ENCODE results near the gene KLF13.
A peak's percentile ranks its signal among the peaks of the same experiment; 100 is the strongest.

KLF13 gene

DNA sequence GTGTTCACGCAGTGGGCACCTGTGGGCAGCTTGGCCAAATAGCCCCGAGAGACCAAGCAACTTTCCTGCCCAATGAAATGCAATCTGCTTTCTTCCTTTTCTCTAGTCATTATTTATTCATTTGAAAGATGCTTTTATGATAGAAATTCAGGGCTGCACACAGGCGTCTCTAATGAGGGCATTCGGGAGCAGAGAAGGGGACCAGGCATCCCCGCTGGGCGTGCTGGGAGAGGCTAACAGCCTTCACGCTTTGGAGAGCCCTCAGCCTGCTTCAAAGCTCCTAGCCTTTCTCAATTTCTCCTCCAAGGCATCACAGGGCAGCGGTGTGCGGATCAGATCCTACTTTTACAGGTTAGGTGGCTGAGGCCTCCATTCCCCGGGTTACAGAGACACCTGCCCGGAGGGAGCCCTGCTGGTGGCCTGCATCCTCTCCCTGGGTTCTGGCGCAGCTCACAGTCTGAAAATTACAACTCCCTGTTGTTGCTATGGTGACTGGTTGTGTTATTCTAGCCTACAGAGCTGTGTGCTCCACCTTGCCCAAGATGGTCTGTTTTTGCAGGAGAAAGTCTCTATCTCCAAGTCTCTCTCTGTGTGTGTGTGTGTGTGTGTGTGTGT, 21.8 kb upstream of the KLF13 start:
- peak in 1 of 2 donors; percentile 9 for DNase-seq (ENCODE audit: low spot score in 2 of 2)
- Mint-ChIP-seq H3K36me3 (no peaks in the 10 kb centered on the region), H3K27ac (no peak overlapping the region), H3K9me3 (no peaks in the 10 kb centered on the region), H3K27me3 (peaks cover 4% of the 10 kb centered on the region), H3K4me1 (peaks cover 30% of the 10 kb centered on the region), H3K4me3 (no peak overlapping the region)
- ATAC-seq (ENCODE audit: low read depth): no peak

DNA sequence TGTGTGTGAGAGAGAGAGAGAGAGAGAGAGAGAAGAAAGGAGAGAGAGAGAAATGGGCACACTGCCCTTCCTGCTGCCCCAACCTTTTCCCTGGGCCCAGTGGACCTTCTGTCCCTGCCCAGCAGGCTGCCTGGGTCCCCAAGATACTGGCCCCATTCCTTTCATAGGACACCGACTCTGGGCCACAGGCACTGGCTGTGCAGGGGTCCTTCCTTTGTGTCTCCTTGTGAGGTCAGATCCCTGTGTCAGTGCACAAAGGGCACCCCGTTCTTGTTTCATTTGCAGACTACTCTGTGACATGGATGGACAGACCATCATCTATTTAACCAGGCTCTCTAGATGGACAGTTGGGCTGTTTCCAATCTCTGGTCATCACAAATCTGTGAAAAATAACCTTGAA, 21.3 kb upstream of the KLF13 start:
- Mint-ChIP-seq H3K27me3 (peaks cover 4% of the 10 kb centered on the region), H3K4me1 (peaks cover 30% of the 10 kb centered on the region), H3K4me3 (no peak overlapping the region), H3K36me3 (no peaks in the 10 kb centered on the region), H3K27ac (no peak overlapping the region), H3K9me3 (no peaks in the 10 kb centered on the region)
- DNase-seq (ENCODE audit: low spot score in 2 of 2) (peak in 1 of 2 donors; percentile 3), ATAC-seq (ENCODE audit: low read depth) (no peak)

DNA sequence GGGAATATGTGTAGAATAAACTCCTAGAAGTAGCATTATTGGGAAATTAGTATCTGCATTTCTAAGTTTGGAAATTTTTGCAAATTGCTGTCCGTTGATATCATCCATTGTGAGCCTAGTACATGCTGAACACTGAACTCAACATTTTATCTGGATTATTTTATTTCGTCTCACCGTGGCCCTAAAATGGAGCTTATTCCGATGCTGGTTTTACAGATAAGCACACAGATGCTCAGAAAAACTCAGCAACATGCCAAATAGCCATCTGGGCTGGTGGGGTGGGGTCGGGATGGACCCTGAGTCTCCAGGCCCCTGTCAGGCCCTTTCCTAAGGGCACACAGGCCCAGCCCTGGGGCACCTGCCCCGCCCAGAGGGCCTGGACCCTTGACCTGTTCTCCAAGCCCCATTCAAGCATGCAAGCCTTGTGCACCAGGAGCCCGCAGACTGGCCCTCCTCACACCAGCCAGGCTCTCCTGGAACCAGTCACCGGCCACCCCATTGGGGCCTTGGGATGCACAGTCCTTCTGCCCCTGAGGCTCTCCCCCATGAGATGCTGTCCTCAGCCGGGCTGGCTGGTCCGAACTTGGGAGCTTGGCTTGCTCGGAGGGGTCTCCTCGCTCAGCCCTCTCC, 20.7 kb upstream of the KLF13 start:
- no peak overlapping the region for H3K4me3 Mint-ChIP-seq
- H3K36me3 Mint-ChIP-seq: no peaks in the 10 kb centered on the region
- DNase-seq (ENCODE audit: low spot score in 2 of 2) (peak in 1 of 2 donors; percentile 6), ATAC-seq (ENCODE audit: low read depth) (no peak)
- H3K27ac Mint-ChIP-seq: no peak overlapping the region
- H3K27me3 Mint-ChIP-seq: peaks cover 4% of the 10 kb centered on the region
- no peaks in the 10 kb centered on the region for H3K9me3 Mint-ChIP-seq
- peaks cover 30% of the 10 kb centered on the region for H3K4me1 Mint-ChIP-seq

DNA sequence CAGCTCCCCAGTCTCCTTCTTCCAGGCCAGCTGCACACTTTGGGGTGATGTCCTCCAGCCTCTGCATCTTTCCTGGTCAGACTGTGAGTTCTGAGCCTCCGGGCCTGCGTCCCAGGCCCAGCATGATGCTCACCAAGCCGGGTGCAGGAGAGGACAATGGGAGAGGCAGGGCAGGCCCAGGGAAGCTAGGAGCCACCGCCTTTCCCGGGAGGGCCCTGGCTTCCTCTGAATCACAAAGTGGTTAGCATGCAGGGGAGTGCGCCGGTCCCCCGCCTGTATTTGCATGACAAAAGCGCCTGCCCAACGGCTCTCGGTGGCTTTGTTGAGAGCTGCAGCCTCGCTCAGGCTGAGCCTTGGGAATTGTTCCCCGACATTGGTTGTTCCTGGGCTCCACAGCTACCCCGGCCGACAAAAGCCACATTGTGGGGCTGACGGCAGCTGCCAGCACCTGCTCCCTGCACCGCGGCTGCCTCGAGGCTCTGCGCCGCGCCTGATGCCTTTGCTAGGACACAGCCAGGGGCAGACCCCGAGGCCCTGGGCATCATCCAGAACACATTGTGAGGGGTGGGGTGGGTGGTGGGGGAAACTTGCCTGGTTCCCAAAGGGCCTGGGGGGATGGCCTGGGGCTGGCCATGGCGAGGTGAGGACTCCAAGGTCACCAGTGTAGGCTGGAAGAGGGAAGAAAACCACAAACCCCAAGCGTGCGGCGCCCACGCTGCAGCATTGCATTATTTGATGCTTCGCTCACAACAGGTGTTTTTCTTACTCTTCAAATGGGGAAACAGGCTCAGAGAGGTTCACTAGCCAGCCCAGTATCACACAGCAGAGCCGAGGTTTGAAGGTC, 20.0 kb upstream of the KLF13 start:
- H3K27me3 Mint-ChIP-seq: peaks cover 4% of the 10 kb centered on the region
- no peaks in the 10 kb centered on the region for H3K36me3 Mint-ChIP-seq
- ATAC-seq (ENCODE audit: low read depth) (peak; percentile 22), DNase-seq (ENCODE audit: low spot score in 2 of 2) (peak in 1 of 2 donors; percentile 9)
- peaks cover 27% of the 10 kb centered on the region for H3K4me1 Mint-ChIP-seq
- H3K9me3 Mint-ChIP-seq: no peaks in the 10 kb centered on the region
- peak overlapping the region; percentile 11 for H3K4me3 Mint-ChIP-seq
- H3K27ac Mint-ChIP-seq: no peak overlapping the region

DNA sequence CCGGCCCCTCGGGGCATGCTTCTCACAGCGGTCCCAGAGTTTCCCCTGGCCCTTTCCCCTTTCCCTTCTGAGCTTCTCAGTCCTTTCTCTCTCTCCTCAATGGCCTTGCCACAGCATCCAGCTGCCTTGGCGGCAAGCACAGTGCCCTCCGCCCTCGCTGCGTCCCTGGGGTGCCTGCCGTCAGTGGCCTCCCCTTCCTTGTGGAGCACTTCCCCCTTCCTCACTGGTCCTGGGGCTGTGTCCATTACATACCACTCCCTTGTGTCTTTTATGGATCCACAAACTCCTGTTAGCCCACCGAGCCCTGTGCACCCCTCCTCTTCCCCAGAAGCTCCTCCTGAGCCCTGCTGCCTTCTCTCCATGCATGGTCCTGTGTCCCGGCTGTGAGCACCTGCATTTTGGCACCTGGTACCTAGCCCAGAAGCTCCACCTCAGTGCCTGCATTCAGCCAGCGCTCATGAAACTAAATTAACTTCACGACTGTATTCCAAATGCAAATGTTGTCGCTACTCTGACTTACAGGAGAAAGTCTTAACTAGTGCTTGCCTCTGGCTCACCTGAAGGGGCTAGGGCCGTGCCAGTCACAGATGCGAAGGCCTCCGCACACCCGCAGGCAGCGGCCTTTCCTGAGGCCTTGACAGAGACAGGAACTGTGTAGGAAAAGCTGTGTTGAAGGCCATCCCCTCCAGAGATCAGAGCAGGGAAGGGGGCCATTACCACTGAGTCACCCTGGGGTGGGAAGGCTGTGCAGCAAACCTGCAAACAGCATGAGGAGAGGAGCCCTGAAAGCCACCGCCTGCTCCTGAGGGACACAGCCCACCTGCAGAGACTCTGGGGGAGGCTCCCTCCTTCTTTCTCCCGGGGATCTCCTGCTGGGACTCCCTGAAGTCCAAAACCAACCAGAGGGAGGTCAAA, 19.1 kb upstream of the KLF13 start:
- Mint-ChIP-seq H3K27ac (no peak overlapping the region), H3K4me1 (peaks cover 21% of the 10 kb centered on the region), H3K27me3 (peaks cover 4% of the 10 kb centered on the region), H3K36me3 (no peaks in the 10 kb centered on the region), H3K4me3 (peak overlapping the region; percentile 60), H3K9me3 (no peaks in the 10 kb centered on the region)
- DNase-seq (ENCODE audit: low spot score in 2 of 2): peak in 1 of 2 donors; percentile 5
- ATAC-seq (ENCODE audit: low read depth): no peak

DNA sequence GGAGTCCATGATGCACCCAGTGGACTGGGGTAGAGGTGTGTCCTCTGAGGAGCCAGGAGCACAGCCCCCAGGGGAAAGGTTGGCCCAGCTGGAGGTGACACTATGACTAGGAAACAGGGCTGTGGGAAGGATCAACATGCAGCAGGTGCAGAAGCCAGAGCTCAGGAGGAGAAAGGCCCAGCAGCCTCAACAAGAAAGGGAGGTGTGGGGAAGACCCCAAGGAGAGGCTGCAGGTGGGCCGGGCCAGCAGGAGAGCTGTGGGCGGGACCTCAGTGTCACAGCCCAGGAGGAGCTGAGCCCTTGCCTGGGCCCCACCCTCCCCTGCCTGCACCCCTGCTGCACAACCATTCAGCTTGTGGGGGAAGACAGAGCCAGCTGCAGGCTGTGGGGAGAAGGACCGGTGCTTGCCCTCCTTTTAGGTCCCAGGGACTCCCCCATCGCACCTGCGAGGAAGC, 18.4 kb upstream of the KLF13 start:
- no peak overlapping the region for H3K4me3 Mint-ChIP-seq
- H3K4me1 Mint-ChIP-seq: peaks cover 18% of the 10 kb centered on the region
- no peaks in the 10 kb centered on the region for H3K36me3 Mint-ChIP-seq
- peak in 1 of 2 donors; percentile 10 for DNase-seq (ENCODE audit: low spot score in 2 of 2)
- H3K9me3 Mint-ChIP-seq: no peaks in the 10 kb centered on the region
- H3K27me3 Mint-ChIP-seq: peaks cover 4% of the 10 kb centered on the region
- H3K27ac Mint-ChIP-seq: no peak overlapping the region
- peak; percentile 70 for ATAC-seq (ENCODE audit: low read depth)

DNA sequence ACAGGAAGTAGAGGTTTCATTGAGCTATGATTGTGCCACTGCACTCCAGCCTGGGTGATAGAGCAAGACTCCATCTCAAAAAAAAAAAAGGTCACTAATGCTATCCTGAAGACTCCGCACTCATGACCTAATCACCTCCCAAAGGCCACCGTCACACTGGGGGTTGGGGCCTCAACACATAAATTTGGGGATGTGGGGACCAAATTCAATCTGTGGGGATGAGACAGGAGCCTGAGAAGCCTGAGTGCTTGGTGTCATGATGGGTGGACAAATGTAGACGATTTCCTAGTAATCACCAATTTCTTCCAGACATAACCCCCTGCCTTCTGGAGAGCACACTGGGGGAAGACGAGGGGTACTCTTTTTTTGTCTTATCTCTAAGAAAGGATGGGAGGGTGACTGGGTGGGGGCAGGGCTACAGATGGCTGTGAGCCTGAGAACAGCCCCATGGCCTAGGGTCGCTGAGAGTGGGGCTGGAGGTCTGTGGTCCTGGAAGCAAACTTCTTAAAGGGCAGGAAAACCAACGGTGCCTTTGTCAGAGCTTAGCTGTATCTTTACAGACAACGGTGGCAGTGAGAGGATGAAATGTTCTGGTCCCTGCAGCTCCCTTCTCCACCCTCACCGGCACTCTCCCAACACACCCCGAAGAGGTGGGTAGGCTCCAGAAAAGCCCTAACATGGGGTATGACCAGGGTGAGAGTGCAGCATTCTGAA, 16.6 kb upstream of the KLF13 start:
- no peaks in the 10 kb centered on the region for H3K9me3 Mint-ChIP-seq
- no peak for DNase-seq (ENCODE audit: low spot score in 2 of 2)
- peaks cover 4% of the 10 kb centered on the region for H3K27me3 Mint-ChIP-seq
- no peak for ATAC-seq (ENCODE audit: low read depth)
- peaks cover 11% of the 10 kb centered on the region for H3K4me1 Mint-ChIP-seq
- no peak overlapping the region for H3K4me3 Mint-ChIP-seq
- no peak overlapping the region for H3K27ac Mint-ChIP-seq
- no peaks in the 10 kb centered on the region for H3K36me3 Mint-ChIP-seq

DNA sequence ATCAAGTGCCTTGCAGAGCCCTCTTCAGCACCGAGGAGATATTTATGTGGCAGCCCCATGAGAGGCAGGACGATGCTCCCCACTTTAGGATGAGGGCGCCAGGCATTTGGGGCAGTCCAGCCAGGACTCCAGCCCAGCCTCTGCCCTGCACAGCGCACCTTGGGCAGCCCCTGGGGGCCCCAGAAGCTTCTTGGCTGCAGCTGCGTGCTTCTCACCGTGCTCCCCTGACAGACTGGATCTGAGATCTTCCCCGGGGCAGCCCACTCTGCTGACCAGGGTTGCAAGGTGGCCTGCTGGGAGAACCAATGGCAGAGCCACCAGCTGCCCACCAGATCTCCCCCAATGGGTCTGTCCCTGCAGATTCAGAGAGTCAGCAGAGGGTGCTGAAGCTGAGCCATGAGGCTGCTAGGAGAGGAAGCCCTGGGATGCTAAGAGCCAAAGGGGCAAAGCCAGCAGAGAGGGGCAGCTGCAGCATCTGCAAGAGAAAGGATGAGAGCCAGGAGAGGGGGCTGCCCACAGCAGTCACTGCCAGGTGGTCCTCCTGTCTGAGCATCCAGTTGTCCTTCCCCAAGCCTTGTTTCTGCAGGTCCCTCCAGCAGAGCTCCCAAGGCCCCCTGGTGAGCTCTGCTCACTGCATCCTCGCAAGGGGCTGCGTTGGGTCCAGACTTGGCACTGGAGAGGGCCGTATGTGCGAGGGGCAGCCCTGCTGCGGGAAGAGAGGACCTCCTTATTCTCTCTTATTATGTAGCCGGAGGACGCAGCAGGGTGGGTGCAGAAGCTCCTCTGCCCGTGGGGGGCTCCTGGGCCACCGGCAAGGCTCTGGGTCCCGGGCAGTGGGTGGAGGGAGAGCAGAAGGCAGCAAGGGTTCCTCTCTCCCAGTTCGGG, 14.7 kb upstream of the KLF13 start:
- Mint-ChIP-seq H3K9me3 (no peaks in the 10 kb centered on the region), H3K4me3 (no peak overlapping the region), H3K27ac (no peak overlapping the region), H3K4me1 (peaks cover 10% of the 10 kb centered on the region), H3K36me3 (no peaks in the 10 kb centered on the region), H3K27me3 (peaks cover 4% of the 10 kb centered on the region)
- no peak for DNase-seq (ENCODE audit: low spot score in 2 of 2)
- no peak for ATAC-seq (ENCODE audit: low read depth)

DNA sequence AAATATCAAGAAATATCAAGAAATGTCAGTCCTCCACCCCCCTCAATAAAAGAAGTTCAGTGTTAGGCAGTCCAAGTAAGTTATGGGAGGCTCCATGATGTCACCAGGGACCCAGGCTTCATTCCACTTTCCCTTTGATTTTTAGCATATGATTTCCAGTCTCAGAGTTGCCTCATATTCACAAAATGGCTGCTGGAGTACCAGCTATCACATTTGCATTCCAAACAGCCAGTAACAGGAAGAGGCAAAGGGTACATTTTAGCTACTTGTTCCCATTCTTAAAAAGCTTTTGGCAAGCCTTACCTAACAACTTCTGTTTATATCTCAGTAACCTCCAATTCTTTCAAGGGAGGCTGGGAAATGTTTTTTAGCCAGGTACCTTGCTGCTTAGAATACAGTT, 13.4 kb upstream of the KLF13 start:
- Mint-ChIP-seq H3K27ac (no peak overlapping the region), H3K27me3 (no peaks in the 10 kb centered on the region), H3K4me1 (peaks cover 2% of the 10 kb centered on the region), H3K9me3 (no peaks in the 10 kb centered on the region), H3K36me3 (no peaks in the 10 kb centered on the region), H3K4me3 (no peak overlapping the region)
- DNase-seq (ENCODE audit: low spot score in 2 of 2) (no peak), ATAC-seq (ENCODE audit: low read depth) (no peak)

DNA sequence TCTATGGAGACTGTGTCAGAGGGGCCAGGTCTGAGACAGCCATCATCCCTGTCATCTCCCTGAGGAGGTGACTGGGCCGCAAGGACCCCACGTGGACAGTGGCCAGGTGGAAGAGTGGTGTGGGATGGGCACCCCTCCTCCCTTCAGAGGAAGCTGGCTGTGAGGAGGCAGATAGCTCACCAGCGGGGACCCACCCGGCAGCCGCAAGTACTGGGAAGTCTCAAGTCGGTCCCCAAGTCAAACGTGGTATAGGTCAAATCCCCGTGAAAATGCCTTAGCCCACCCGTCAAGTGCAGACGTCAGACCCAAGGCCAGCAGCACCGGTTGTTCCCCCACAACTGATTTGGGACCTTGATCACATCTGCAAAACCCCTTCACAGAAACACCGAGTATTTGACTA, 12.3 kb upstream of the KLF13 start:
- Mint-ChIP-seq H3K4me1 (peaks cover 1% of the 10 kb centered on the region), H3K27me3 (no peaks in the 10 kb centered on the region), H3K36me3 (no peaks in the 10 kb centered on the region), H3K4me3 (no peak overlapping the region), H3K27ac (no peak overlapping the region), H3K9me3 (no peaks in the 10 kb centered on the region)
- ATAC-seq (ENCODE audit: low read depth) (no peak), DNase-seq (ENCODE audit: low spot score in 2 of 2) (no peak)

DNA sequence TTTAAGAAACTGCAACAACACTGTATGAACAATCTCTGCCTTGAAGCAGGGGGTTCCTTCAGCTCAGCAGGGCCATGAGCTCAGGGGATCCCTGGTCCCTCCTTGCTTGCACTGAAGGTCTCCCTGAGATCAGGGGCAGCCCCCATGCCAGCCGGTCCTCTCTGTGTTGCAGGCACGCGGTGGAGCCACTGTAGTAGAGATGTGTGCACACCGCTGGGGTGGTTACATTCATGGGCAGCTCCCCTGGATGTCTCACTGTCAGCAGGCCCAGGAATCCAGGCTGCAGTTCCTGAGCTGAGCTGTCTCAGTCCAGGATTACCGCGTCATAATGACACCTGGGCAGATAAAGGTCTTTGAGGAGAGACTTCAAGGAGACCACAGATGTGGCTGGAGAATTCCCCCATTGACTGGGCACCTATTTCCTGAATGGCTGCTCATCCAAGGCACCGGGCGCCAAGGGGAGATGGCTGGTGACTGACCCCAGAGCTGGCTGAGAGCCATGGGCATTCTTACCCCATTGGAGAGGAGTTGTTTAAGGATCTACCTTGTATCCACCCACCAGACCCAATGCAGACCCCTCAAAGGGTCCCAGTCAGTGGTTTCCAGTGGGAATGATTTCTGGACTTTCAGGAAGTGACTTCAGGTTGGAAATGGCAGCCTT, 10.4 kb upstream of the KLF13 start:
- Mint-ChIP-seq H3K9me3 (no peaks in the 10 kb centered on the region), H3K4me3 (no peak overlapping the region), H3K36me3 (no peaks in the 10 kb centered on the region), H3K27me3 (no peaks in the 10 kb centered on the region), H3K4me1 (peaks cover 8% of the 10 kb centered on the region), H3K27ac (no peak overlapping the region)
- ATAC-seq (ENCODE audit: low read depth) (no peak), DNase-seq (ENCODE audit: low spot score in 2 of 2) (no peak)

DNA sequence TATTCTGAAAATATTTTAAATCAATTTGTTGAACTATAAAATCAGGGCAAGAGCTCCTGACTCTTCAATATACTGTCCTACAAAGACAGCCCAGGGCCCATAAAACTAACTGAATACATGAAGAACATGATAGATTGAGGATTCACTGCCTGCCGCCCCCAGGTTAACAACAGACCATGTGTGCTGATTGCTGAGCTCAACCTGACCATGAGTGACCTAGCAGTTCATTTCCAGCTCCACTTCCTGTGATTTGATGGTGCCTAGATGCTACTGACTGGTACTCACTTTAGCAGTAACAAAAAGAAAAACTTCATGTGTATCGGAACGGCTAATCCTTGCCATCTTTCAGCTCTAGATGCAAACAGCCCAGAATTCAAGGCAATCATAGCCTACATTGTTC, 9.6 kb upstream of the KLF13 start:
- Mint-ChIP-seq H3K27ac (no peak overlapping the region), H3K9me3 (no peaks in the 10 kb centered on the region), H3K27me3 (no peaks in the 10 kb centered on the region), H3K4me1 (peaks cover 8% of the 10 kb centered on the region), H3K4me3 (no peak overlapping the region), H3K36me3 (no peaks in the 10 kb centered on the region)
- no peak for DNase-seq (ENCODE audit: low spot score in 2 of 2)
- ATAC-seq (ENCODE audit: low read depth): no peak
